NB4 (cell line): ENCODE results near the gene NOVA1.

ENCODE experiments used
- DNase-seq: peaks from one replicate; pipeline ENCODE4 v3.0.0; 2010; ENCODE audit warnings: low read depth
- H3K4me3 ChIP-seq: one replicate; pipeline ENCODE4 v1.5.1; 2011; ENCODE audit warnings: mild to moderate bottlenecking, low read depth, low read length, moderate library complexity
- CTCF ChIP-seq: IDR thresholded peaks from one replicate; pipeline ENCODE4 v1.5.1; 2012; ENCODE audit warnings: low read depth, low read length
- MAX ChIP-seq: IDR thresholded peaks from 2 replicates; pipeline ENCODE4 v1.6.1; 2011; ENCODE audit warnings: low read depth, low read length
- MYC ChIP-seq: IDR thresholded peaks from 2 replicates; pipeline ENCODE4 v1.6.1; 2011; ENCODE audit warnings: low read depth, low read length
- POLR2A ChIP-seq: IDR thresholded peaks from 2 replicates; pipeline ENCODE4 v1.6.1; 2011; ENCODE audit warnings: mild to moderate bottlenecking; ENCODE audit not compliant: insufficient read length; ENCODE audit errors: extremely low read depth

Gene NOVA1

DNA sequence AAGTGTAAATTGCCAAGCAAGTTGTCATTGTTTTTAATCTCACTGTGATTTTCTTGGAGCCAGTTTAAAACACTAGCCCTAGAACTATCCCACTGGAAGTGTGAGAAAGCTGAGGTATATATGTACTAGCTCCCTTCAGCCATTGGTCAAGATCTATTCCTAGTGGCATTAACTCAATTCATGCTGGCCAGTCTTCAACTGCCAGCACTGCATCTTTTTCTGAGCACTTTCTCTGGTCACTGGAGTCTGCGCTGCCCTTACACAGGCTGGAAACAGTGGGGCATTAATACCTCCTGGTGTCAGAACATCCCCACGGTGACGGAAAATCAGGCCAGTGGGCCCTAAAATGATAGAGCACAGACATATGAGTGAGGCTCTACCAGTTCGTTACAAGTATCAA lies 4.0 kb upstream of the NOVA1 start:
- DNase-seq = no peak
- H3K4me3 ChIP-seq = no peak overlapping the region
- TF ChIP-seq MYC (no peak), CTCF (no peak), MAX (no peak), POLR2A (no peak)

- DNase-seq = no peak
- no peak overlapping the region for H3K4me3 ChIP-seq
- TF ChIP-seq CTCF (no peak), POLR2A (no peak), MAX (no peak), MYC (no peak)
Observed at GRCh38 chr14:26599291-26599690, 1.5 kb upstream of the NOVA1 start.

DNA sequence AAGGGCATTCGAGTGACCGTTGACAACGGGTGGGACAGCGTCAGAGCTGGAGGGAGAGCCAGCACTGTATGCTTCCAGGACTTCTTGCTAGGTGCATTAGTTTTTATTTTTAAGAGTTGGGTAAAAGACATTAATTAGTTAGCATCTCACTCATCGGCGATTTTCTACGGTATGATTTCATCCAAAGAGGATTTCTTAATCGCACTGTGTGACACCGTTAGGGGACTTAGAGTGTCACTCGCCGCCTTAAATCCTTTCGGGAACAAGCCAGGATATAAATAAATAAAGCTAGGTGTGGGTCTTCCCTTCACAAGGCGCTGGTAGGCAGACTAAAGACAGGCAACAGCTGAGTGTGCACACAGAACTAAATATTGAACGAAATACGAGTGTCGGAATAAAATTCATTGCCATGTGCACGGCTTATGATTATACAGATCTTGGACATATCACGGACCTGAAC lies 869 bp upstream of the NOVA1 start:
- TF ChIP-seq MYC (no peak), MAX (no peak), POLR2A (no peak), CTCF (no peak)
- no peak for DNase-seq
- no peak overlapping the region for H3K4me3 ChIP-seq

- H3K4me3 ChIP-seq = no peak overlapping the region
- no peak for TF ChIP-seq POLR2A
- no peak for TF ChIP-seq CTCF
- TF ChIP-seq MAX = no peak
- TF ChIP-seq MYC = no peak
- no peak for DNase-seq
Observed at GRCh38 chr14:26598081-26598671, 343 bp upstream of the NOVA1 start.

DNA sequence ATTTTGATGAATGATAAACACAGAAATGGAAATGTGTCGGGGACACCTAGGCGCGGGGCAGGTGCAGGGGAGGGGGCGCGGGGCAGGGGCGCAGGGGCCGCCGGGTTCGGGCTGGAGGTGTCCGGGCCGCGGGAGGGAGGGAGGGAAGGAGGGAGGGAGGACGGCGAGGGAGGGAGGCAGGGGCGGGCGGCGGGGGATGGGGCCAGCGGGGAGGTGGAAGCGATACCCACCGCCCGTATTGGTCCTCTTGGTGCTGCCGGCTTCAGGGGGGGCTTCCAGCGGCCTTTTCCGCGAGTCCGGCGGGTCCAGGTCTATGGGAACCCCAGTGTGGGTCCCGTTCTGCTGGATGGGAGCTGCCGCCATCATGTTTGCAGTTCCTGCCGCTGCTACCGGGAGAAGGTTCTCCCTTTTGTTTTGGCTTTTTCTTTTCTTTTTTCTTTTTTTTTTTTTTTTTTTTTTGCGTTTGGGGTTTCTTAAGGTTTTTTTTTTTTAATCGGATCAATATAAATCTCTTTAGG lies 703 bp downstream of the NOVA1 start:
- TF ChIP-seq MAX = no peak
- no peak for TF ChIP-seq CTCF
- no peak for TF ChIP-seq POLR2A
- no peak for TF ChIP-seq MYC
- H3K4me3 ChIP-seq = no peak overlapping the region
- DNase-seq = no peak
